Cortex of kidney (tissue), 1 donor: ENCODE measurements around the gene CD300H.

Experiments
- DNase-seq: peaks from one replicate; lab custom pipeline; 2025; lab: John Stamatoyannopoulos, UW

The CD300H gene

DNA sequence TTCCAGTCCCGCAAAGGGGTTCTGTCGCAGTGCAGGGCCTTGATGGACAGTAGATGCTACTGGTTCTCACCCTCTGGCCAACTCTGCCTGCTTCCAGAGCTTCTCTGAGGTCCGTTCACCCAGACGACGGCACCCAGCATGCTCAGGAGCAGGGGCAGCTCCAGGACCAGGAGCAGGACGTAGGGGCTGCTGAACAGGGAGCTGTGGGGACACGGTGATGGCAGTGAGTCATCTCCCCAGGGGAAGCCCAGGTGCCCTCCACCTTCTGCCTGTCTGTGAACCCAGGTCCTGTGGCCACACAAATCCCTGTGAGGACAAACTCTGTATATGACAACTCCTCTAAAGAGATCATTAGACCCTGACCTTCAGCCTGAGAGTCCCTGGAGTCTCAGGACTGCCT, 18.0 kb downstream of the CD300H start:
- DNase-seq: no peak

DNA sequence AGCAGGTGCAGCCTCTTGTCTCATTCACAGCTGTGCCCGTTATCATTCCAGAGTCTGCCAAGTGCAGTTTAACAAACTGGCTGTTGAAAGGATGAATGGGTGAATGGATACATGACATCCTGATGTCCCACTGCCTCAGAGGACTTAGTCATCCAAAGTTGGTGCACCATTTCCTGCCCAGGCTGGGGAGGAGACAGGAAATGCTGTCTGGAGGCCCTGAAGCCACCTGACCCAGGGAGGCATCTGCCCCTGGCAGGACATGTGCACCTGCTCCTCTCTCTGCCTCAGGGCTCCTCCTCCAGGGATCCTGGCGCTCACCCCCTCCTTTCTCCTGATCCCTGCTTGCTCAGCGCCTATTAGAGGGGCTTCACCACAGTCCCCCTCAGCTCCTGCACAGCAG, 19.6 kb downstream of the CD300H start:
- no peak for DNase-seq

DNA sequence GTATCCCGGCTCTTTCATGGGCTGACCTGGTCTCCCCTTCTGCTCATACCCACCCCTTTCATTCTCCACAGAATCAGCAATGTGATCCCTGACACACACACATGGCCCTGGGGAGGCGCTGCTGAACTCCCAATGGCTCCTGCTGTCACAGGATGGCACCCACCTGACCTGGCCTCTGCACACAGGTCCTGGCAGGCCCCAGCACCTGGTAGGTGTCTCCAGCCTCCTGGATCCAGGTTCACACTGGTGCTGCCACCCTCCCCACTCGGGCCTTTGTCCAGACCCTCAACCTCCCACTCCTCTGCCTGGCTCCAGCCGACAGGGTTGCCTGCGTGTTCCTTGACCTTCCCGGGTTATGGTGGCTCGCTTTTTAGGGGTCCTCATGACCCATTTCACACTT, 20.0 kb downstream of the CD300H start:
- no peak for DNase-seq

DNA sequence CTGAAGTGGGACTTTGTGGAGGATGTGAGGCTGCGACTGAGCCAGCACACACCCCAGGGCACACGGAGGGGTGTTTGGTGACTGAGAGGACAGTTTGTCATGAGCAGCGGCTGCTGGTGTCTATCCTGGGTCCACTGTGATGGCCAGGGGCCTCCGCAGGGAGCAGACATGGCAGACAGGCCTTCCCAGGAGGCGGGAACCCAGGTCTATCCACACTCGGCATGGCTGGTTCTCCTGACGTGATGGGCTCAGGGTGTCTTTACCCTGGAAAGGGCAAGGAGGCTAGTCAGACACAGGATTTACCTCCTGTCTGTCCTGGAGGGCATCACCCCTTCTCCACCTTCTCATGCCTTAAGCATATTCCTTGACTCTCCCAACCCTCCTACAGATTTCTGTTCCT, 20.7 kb downstream of the CD300H start:
- no peak for DNase-seq

DNA sequence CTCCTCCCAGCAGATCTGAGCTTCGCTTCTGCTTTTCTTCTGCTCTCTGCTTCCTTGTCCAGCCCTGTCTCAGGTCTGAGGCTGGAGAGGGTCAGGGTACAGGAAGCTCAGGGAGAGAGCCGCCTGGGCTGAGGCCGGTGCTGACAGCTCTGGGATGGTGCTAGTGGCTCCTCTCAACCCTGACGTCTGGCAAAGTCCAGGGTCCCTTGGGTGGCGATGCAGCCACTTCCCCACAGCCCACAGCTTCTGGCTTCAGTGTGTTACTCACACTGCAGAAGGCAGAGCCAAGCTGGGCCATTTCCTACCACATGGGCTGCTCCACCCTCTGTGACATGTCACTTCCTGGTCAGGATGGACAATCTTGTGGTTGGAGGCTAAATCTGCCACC, 21.5 kb downstream of the CD300H start, which contains the start of gene CD300C:
TSS of gene CD300C (minus strand) at position 273 of the 388 bp plus-strand sequence. CDS start 333 bp downstream, outside the sequence.
- DNase-seq: no peak

DNA sequence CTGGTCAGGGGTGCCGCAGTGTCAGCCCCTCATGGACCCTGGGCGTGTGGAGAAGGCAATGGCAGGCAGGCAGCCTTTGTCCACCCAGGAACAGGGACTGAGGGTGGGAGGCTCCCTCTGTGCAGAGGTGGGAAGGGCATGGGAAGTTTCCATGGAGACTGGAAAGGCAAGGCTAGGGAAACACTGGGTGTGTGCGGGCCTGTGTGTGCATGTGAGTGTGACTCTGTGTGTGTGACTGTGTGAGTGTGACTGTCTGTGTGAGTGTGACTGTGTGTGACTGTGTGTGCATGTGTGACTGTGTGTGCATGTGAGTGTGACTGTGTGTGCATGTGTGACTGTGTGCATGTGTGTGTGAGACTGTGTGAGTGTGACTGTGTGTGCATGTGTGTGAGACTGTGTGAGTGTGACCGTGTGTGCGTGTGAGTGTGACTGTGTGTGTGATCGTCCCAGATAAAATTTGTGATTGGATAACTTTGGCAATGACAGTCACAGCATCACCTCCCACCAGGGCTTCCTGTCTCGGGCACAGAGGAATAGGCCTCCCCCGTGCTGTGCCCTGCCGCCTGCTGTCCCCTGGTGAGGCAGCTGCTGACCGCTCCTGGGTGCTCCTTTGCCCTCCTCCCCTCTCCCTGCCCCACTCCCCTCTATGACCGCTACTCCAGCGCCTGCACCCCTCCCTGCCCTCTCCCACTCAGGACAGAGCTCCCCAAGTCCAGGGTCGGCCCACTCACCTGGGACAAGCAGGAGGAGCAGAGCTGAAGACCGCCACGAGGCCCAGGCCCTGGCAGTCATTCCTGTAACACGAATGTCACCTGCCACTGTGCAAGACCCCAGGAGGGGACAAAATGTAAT, 22.1 kb downstream of the CD300H start:
- no peak for DNase-seq

DNA sequence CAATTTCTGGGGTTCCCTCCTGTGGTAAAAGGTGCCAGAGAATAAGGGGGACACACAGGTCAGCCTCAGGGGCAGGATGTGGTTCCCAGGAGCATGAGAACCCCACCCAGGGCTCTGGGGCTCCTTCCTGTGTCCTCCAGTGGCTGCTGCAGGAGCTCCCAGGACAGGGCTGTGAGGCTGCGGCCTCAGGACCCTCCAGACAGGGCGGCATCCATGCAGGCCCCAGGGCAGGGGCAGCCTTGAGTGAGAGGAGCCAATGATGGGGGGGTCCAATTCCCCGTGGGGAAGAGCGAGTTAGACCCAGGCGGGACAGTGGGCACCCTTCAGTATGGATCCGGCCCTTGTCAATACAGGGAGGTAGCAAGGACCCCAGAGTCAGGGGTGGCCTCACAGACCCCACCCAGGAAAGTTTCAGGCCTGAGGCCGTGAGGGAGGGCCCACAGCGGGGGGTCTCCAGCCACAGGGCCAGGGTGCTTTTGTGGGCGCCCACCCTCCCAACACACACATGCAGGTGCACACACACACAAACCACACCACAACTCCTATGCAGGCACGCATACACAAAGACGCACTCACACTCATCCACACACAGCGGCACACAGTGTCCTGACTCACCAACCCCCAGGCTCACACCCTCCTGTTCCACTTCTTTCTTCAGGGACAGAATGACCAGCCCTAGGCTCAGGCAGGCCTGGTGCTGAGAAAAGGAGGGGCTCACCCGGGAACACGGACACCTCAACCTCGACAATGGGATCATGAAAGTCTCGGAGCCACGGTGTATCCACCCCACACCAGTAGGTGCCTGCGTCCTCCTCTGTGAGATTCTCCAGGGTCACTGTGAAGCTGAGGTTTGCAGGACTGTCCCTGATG, 23.2 kb downstream of the CD300H start:
- no peak for DNase-seq

DNA sequence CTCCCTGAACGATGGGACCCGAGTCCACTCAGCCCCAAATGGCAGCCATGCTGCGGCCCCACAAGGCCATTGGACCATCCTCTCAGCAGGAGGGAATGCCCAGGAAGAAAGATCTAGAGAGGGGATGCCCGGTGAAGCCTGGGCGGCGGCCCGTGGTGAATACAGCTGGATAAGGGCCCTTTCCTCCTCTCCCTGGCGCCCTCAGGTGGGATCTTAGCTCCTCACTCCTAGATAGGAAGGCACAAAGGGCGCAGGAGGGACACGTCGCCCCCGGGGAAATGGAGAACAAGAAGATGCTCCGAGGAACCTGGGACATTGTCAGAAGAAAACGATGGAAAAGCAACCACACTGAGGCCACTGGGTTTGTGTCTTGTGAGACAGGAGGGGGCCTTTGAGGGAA, 23.9 kb downstream of the CD300H start:
- DNase-seq: no peak

DNA sequence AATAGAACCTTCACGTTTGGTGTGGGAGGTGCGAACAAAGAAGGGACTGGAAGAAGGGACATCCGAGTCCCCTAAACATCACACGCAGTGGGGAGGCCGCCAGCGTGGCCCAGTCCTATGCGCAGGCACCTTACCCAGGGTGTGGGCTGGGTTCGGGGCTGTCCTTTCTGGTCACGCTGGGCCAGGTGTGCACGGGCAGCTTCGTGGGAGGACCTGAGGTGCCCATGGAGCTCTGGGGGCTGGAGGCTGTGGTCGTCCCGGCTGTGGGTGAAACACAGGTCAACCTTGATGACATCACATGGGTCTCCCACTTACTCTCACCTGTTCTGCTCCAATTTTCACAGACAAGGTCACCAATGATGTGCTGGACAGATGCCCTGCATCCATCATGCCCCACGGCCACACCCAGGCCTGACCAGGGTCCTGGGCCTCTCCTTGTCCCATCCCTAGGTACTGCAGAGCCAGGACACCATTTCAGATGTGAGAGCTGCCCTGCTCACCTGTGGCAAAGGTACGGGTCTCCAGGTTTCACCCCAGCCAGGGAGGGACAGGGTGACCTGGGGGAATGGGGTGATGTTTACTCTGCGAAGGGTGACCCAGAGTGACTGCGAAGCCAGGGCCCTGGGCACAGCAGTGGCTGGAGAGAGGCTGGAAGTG, 24.5 kb downstream of the CD300H start:
- DNase-seq: no peak

DNA sequence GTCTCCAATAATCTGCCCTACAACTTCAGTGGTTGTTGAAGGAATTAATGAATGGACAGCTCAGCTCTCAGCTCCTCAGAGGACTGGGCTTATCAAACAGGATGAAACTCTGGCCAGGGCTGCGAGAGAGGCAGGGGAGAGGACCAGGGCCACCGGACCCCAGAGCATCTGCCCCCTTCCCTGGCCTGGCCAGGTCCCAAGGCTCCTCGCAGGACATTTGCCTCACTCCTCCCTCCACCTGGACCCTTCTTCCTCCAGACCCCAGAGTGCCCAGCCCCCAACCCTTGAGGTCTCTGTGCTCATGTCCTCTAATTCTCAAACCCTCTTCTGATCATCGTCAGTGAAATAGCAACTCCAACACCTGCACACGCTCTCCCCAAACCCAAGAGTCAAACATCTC, 25.1 kb downstream of the CD300H start:
- no peak for DNase-seq

DNA sequence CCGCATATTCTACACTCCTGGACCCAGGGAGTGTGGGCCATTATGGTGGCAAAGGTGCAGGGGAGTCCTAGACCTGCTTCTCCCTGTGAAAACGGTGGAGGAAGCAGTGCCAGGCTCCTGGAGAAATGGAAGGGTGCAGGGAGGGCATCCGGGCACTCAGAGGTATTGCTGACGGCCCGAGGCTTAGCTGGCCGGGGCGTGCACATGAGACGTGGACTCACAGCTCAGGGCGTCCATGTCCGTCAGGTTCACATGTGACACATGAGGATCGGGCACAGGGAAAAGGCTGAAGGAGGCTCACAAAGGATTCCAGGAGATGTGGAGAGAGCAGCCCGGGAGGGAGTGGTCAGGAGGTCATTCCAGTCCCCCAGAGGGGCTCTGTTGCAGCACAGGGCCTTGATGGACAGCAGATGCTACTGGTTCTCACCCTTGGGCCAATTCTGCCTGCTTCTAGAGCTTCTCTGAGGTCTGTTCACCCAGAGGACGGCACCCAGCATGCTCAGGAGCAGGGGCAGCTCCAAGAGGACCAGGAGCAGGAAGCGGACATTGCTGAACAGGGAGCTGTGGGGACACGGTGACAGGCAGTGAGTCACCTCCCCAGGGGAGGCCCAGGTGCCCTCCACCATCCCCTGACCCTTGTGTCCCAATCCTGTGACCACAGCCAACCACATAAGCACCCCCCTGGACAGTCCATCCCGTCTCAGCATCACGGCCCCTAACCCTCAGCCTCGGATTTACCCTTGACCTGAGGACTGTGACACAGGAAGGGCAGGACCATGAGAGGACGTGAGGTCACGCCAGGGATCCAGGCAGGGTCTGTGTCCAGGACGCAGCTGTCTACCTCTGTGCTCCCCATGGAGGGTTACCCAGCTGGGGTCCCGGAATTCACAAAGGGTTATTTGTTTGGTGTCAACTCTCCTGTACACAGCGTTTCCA, 25.9 kb downstream of the CD300H start:
- no peak for DNase-seq

DNA sequence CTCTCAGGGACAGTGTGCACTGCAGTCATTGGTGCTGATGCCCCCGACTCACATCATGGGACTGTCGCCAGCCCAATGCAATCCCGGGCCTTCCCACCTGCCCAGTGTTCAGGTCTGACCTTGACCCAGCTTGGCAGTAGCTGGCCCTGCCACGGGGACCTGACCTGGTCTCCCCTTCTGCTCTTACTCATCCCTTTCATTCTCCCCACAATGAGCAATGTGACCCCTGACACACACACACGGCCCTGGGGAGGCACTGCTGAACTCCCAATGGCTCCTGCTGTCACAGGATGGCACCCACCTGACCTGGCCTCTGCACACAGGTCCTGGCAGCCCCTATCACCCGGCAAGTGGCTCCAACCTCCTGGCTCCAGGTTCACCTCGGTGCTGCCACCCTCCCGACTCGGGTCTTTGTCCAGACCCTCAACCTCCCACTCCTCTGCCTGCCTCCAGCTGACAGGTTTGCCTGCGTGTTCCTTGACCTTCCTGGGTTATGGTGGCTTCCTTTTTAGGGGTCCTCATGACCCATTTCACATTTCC, 28.0 kb downstream of the CD300H start:
- no peak for DNase-seq

DNA sequence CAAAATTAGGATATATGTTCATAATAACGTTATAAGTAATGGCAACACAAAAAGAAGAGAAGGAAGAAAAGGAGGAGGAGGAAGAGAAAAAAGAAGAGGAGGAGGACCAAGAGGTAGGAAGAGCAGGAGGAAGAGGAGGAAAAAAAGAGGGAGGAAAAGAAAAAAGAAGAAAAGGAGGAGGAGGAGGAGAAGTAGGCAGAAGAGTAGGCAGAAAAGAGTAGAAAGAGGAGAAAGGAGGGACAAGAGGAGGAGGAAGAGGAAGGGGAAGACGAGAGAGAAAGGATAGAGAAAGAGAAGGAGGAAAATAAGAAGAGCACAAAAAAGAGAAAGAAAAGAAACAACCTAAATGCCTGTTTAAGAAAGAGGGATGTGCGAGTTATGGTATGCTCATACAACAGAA, 30.4 kb downstream of the CD300H start:
- no peak for DNase-seq

DNA sequence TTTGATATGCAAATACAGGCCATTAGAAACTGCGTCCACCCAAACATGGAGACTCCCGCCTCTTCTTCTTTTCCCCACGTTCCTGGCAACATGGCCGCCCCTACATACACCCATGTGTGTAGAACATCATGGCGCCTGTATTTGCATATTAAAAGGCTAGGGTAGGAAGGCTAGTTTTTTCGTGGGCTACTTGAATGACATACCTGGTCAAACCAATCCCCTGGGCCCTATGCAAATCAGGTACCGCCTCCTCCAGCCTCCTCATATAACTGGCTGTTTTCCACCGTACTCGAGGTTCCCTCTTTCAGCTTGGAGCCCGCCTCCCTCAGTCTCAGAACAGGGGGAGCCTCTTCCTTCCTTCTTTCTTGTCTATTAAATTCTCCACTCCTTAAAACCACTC, 35.2 kb downstream of the CD300H start:
- no peak for DNase-seq

DNA sequence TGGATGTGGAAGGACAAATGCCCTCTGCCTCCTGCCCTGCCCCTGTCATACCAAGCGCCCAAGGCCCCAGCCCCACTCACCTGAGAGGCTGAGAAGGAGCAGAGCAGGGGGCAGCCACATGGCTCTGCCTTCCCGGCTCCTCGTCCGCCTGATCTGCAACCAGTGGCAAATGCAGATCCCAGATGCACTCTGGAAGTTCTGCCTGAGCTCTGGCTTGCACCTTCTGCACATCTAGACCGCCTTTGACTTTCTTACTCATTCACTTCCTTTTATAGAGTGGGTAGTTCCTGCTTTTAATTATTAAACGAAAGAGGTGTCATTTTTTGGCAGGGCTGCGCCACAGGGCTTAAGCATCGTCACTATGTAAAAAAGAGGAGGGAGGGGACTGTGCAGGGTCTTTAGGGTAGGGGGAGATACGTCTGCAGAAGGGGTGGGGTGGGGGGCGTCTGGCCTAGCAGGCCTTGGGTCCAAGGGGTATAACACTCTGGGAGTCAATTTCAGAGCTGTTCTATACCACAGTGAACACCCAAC, 36.0 kb downstream of the CD300H start, which contains the start of gene CD300LB:
TSS of gene CD300LB (minus strand) at position 245 of the 531 bp plus-strand sequence. CDS start at position 120, 125 bp downstream.
- no peak for DNase-seq

DNA sequence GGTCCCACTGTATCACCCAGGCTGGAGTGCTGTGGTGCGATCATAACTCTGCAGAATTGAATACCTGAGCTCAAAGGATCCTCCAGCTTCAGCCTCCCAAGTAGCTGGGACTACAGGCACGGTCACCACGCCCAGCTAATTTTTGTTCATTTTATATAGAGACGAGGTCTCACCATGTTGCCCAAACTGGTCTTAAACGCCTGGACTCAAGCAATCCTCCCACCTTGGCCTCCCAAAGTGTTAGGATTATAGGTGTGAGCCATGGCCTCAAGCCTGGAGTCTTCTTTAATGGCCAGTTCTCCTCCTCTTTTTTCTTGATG, 36.5 kb downstream of the CD300H start:
- DNase-seq: no peak

DNA sequence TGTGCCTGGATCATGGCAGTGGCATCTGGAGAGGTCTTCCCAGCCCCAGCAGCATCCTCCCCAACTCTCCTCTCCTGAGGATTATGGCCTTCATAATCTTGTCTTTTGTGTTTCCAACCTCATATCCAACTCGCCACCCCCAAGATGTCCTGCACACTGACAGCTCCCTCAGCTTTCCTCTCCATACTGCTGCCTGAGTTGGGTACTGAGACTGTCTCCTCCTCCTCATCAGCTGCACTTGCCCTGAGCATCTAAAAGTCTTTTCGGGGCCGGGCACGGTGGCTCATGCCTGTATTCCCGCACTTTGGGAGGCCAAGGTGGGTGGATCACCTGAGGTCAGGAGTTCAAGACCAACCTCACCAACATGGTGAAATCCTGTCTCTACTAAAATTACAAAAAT, 38.1 kb downstream of the CD300H start:
- DNase-seq: no peak

DNA sequence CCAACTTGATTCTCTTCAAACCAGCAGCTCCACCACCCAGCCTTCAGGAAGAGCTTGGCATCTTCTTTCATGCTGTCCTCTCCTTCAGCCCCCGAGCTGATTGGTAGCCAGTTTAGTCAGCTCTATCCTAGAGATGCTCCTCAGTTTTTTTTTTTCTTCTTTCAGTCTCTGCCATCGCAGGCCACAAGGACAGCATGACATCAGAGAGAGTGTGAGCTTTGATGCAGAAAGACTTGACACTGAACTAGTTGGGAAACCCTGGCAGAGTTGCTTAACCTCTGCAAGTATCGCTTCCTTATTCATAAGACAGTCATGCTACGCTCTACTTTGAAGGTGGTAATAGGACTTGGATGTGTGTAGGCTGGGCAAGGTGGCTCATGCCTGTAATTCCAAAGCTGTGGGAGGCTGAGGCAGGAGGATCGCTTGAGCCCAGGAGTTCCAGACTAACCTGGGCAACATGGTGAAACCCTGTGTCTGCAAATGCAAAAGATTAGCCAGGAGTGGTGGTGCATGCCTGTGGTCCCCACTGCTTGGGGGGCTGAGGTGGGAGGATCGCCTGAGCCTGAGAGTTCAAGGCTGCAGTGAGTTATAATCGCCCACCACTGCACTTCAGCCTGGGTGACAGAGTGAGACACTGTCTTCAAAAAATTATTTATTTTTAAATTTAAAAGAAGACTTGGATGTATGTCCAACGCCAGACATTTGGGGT, 38.7 kb downstream of the CD300H start:
- no peak for DNase-seq

DNA sequence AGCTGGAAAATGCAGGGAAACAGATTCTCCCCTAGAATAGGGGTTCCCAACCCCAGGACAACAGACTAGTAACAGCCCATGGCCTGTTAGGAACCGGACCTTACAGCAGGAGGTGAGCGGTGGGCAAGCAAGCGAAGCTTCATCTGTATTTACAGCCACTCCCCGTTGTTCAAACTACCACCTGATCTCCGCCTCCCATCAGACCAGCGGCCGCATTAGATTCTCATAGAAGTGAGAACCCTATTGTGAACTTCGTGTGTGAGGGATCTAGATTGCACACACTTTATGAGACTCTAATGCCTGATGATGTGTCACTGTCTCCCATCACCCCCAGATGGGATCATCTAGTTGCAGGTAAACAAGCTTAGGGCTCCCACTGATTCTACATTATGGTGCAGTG, 39.6 kb downstream of the CD300H start:
- DNase-seq: no peak

DNA sequence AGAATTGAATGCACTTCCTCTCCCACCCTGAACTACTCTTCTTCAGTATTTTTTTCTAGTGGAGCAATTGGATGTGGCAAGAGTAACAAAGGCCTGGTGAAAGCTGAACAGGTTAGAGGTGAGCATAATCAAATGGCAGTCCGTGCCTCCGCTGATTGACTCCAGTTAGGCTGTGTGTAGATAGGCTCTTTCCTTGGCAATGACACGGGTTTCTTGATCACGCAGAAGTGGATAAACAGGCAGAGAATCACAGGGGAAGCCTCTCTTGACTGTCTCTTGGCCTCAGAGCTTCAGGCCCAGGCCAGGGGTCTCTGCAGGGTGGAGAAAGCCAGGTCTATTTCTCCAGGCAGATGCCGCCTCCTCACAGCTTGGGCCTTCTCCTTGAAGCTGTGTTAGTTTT, 40.2 kb downstream of the CD300H start:
- no peak for DNase-seq
